Liver (tissue), 9 donors: ENCODE data around the gene TNS4. TPM values are rescaled to one million over a fixed set of nuclear protein-coding genes. Genes with fewer than 3 reads are reported as not detected.

Source experiments
- DNase-seq: peaks from one replicate; pipeline ENCODE4 v3.0.0-alpha.2; 2017; ENCODE audit warnings: low spot score
- H3K27ac ChIP-seq, 2 donors: one replicate each; pipeline ENCODE4 v1.7.0; 2013; ENCODE audit warnings: inconsistent platforms in 2 of 2, low read length in 2 of 2, control low read depth in 1 of 2, low read depth in 1 of 2, mild to moderate bottlenecking in 1 of 2
- H3K27me3 ChIP-seq, 4 donors: one replicate each; pipeline versions ENCODE4 v1.6.1 to v1.7.0; 2013; ENCODE audit warnings: low read length in 3 of 4, inconsistent platforms in 1 of 4, mild to moderate bottlenecking in 1 of 4, moderate library complexity in 1 of 4; ENCODE audit not compliant: control insufficient read depth in 4 of 4, insufficient read depth in 4 of 4
- H3K36me3 ChIP-seq, 4 donors: one replicate each; pipeline versions ENCODE4 v1.6.1 to v1.7.0; 2013; ENCODE audit warnings: low read length in 3 of 4, mild to moderate bottlenecking in 3 of 4, low read depth in 1 of 4, moderate library complexity in 1 of 4; ENCODE audit not compliant: control insufficient read depth in 4 of 4, insufficient read depth in 3 of 4
- H3K4me1 ChIP-seq, 4 donors: one replicate each; pipeline versions ENCODE4 v1.6.1 to v1.7.0; 2013; ENCODE audit warnings: low read length in 3 of 4, mild to moderate bottlenecking in 3 of 4, moderate library complexity in 1 of 4; ENCODE audit not compliant: control insufficient read depth in 4 of 4, insufficient read depth in 4 of 4
- H3K4me3 ChIP-seq, 3 donors: one replicate each; pipeline versions ENCODE4 v1.6.1 to v1.7.0; 2013; ENCODE audit warnings: low read length in 3 of 3, control low read depth in 1 of 3, low read depth in 1 of 3, mild to moderate bottlenecking in 1 of 3
- H3K9ac ChIP-seq, 2 donors: one replicate each; pipeline ENCODE4 v1.7.0; 2013; ENCODE audit warnings: low read length in 2 of 2, mild to moderate bottlenecking in 2 of 2, moderate library complexity in 2 of 2, control low read depth in 1 of 2, low read depth in 1 of 2
- H3K9me3 ChIP-seq, 4 donors: one replicate each; pipeline versions ENCODE4 v1.6.1 to v1.7.0; 2013; ENCODE audit warnings: low read length in 3 of 4; ENCODE audit not compliant: control insufficient read depth in 4 of 4
- ATF3 ChIP-seq: IDR thresholded peaks from 2 replicates; pipeline ENCODE4 v1.6.1; 2016; ENCODE audit warnings: antibody characterized with exemption
- FOXA1 ChIP-seq: IDR thresholded peaks from 2 replicates; pipeline ENCODE4 v1.6.1; 2016; ENCODE audit warnings: antibody characterized with exemption
- HNF4A ChIP-seq, 2 donors: conservative IDR thresholded peaks; 2 replicates each; pipeline ENCODE4 v1.6.1; 2016; ENCODE audit warnings: antibody characterized with exemption in 2 of 2, mild to moderate bottlenecking in 2 of 2
- HNF4G ChIP-seq: IDR thresholded peaks from 2 replicates; pipeline ENCODE4 v1.6.1; 2016; ENCODE audit warnings: antibody characterized with exemption
- MAX ChIP-seq: IDR thresholded peaks from 2 replicates; pipeline ENCODE4 v1.6.1; 2016; ENCODE audit warnings: antibody characterized with exemption
- NR2F2 ChIP-seq: IDR thresholded peaks from 2 replicates; pipeline ENCODE4 v1.6.1; 2016; ENCODE audit warnings: antibody characterized with exemption
- RAD21 ChIP-seq, 2 donors: IDR thresholded peaks; 2 replicates each; pipeline ENCODE4 v1.6.1; 2016; ENCODE audit warnings: antibody characterized with exemption in 2 of 2, mild to moderate bottlenecking in 2 of 2
- REST ChIP-seq: IDR thresholded peaks from 2 replicates; pipeline ENCODE4 v1.6.1; 2016; ENCODE audit warnings: antibody characterized with exemption, mild to moderate bottlenecking
- RXRA ChIP-seq, 2 donors: IDR thresholded peaks; 2 replicates each; pipeline ENCODE4 v1.6.1; 2017 to 2018; ENCODE audit warnings: antibody characterized with exemption in 2 of 2, mild to moderate bottlenecking in 1 of 2
- SP1 ChIP-seq: IDR thresholded peaks from 2 replicates; pipeline ENCODE4 v1.6.1; 2018; ENCODE audit warnings: antibody characterized with exemption, mild to moderate bottlenecking
- TAF1 ChIP-seq: conservative IDR thresholded peaks from 2 replicates; pipeline ENCODE4 v1.6.1; 2016; ENCODE audit warnings: antibody characterized with exemption, mild to moderate bottlenecking
- YY1 ChIP-seq: IDR thresholded peaks from 2 replicates; pipeline ENCODE4 v1.6.1; 2016; ENCODE audit warnings: antibody characterized with exemption, mild to moderate bottlenecking
- WGBS: extraction: QIAGEN DNeasy Blood & Tissue Kit; methylation state at CpG from one replicate; pipeline ENCODE4 v1.1.7; 2013; 5-methylcytosine and 5-hydroxymethylcytosine counted together
- polyA plus RNA-seq, 2 donors: library from polyadenylated mRNA; stranded (reverse) in 1 of 2; unstranded in 1 of 2; fragments of 200-250 nt in 1 of 2; fragments of >200 nt in 1 of 2; fragmentation: Nextera tagmentation in 1 of 2; extraction: Ambion mirVana in 1 of 2; gene quantifications; one replicate each; pipeline versions ENCODE4 v1.2.1 to v1.2.3, GENCODE V29; 2013 to 2015
- total RNA-seq, 2 donors: library from RNA; depleted of rRNA; stranded (reverse); fragments of >200 nt; gene quantifications; one replicate each; pipeline ENCODE4 v1.2.3, GENCODE V29; 2014
- donor health status: healthy.
- donor health status: healthy.
- donor health status: healthy.
- donor health status: healthy.
- donor health status: healthy.

The TNS4 gene
- total and polyA plus RNA-seq, 4 donors = 0.08 TPM; not detected in 3

GRCh38 chr17:40437095-40437732 lies 64.2 kb downstream of the TNS4 start:
- DNase-seq = no peak
- WGBS = 92% methylated on average over 5 of the region's 5 CpGs
- H3K4me3 ChIP-seq = no peak overlapping the region

GRCh38 chr17:40436636-40437035 lies 64.8 kb downstream of the TNS4 start:
- no peaks in the 10 kb centered on the region for H3K27me3 ChIP-seq
- H3K4me1 ChIP-seq = peaks cover 0 to 3% (median 0%) of the 10 kb centered on the region in 4 donors
- no peak overlapping the region for H3K4me3 ChIP-seq
- no peak for TF ChIP-seq RAD21 (IDR thresholded peaks at IDR 0.05)
- no peak for TF ChIP-seq REST
- TF ChIP-seq MAX = no peak
- no peak for TF ChIP-seq NR2F2
- no peak overlapping the region for H3K9ac ChIP-seq
- WGBS = 82% methylated on average over 5 of the region's 5 CpGs
- H3K9me3 ChIP-seq = no peaks in the 10 kb centered on the region
- DNase-seq = no peak
- no peaks in the 10 kb centered on the region for H3K36me3 ChIP-seq
- H3K27ac ChIP-seq = no peak overlapping the region

More at GRCh38 chr17:40437095-40437732, 64.2 kb downstream of the TNS4 start:
- Histone ChIP-seq H3K27ac (no peak overlapping the region), H3K36me3 (no peaks in the 10 kb centered on the region), H3K9me3 (no peaks in the 10 kb centered on the region), H3K4me1 (peaks cover 0 to 3% (median under 1%) of the 10 kb centered on the region in 4 donors), H3K9ac (no peak overlapping the region), H3K27me3 (no peaks in the 10 kb centered on the region)
- TF ChIP-seq MAX (no peak), YY1 (no peak), REST (no peak), RXRA (IDR thresholded peaks at IDR 0.05) (no peak), SP1 (no peak), FOXA1 (no peak), ATF3 (no peak), NR2F2 (no peak), TAF1 (no peak), HNF4G (no peak), HNF4A (conservative IDR thresholded peaks at IDR 0.05) (no peak)
